ENCODE results near the gene HUNK.

The HUNK gene

DNA sequence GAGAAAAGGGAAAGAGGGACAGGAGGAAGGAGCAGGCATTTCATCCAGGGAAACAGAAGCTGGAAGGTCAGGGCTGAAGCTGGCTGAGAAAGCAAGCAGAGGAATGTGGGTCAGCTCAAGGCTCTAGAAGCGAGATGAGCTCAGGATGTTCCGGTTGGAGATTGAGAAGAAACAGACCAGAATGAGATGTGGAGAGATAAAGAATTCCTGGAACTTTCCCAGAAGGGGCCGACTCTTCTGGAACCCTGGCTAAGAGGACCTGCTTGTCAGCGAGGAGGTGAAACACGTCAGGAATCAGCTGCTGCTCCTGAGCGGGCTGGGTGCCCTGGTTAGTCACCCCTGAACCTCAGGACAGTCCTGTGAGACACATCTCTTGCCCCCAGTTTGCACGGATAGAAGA, 75.9 kb downstream of the HUNK start:
- Histone ChIP-seq H3K27ac (no peak overlapping the region), H3K36me3 (no peaks in the 10 kb centered on the region), H3K27me3 (no peaks in the 10 kb centered on the region), H3K9me3 (no peaks in the 10 kb centered on the region), H3K4me3 (ENCODE audit: low read depth in 1 of 2, low read length in 1 of 2) (no peak overlapping the region), H3K4me1 (ENCODE audit: control insufficient read depth in 1 of 2, insufficient read depth in 1 of 2, low read depth in 1 of 2, low read length in 1 of 2) (no peaks in the 10 kb centered on the region)
- TF ChIP-seq, protein P1, sequence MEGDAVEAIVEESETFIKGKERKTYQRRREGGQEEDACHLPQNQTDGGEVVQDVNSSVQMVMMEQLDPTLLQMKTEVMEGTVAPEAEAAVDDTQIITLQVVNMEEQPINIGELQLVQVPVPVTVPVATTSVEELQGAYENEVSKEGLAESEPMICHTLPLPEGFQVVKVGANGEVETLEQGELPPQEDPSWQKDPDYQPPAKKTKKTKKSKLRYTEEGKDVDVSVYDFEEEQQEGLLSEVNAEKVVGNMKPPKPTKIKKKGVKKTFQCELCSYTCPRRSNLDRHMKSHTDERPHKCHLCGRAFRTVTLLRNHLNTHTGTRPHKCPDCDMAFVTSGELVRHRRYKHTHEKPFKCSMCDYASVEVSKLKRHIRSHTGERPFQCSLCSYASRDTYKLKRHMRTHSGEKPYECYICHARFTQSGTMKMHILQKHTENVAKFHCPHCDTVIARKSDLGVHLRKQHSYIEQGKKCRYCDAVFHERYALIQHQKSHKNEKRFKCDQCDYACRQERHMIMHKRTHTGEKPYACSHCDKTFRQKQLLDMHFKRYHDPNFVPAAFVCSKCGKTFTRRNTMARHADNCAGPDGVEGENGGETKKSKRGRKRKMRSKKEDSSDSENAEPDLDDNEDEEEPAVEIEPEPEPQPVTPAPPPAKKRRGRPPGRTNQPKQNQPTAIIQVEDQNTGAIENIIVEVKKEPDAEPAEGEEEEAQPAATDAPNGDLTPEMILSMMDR (IDR thresholded peaks at IDR 0.05) = no peak

DNA sequence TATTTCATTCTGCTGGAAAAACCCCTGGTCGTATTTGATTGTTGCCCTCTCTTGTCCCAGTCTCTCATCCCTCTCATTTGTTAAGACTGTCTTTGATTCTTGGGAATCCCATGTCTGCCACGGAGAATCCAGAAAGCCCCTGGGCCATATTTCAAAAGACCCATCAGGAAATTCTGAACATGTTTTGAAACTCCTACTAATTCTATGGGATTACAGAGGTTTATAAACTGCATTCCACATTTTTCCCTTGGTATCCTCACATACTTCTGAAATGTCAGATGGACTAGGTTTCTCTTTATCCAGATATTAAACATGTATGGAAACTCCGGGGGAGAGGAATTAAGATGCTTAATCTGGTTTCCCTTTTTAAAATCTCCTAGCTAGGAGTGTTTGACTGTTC, 80.0 kb downstream of the HUNK start:
- Histone ChIP-seq H3K4me1 (ENCODE audit: control insufficient read depth in 1 of 2, insufficient read depth in 1 of 2, low read depth in 1 of 2, low read length in 1 of 2) (no peaks in the 10 kb centered on the region), H3K36me3 (no peaks in the 10 kb centered on the region), H3K9me3 (no peaks in the 10 kb centered on the region), H3K27ac (no peak overlapping the region), H3K27me3 (no peaks in the 10 kb centered on the region), H3K4me3 (ENCODE audit: low read depth in 1 of 2, low read length in 1 of 2) (no peak overlapping the region)
- TF ChIP-seq, protein P1 (IDR thresholded peaks at IDR 0.05) = no peak

DNA sequence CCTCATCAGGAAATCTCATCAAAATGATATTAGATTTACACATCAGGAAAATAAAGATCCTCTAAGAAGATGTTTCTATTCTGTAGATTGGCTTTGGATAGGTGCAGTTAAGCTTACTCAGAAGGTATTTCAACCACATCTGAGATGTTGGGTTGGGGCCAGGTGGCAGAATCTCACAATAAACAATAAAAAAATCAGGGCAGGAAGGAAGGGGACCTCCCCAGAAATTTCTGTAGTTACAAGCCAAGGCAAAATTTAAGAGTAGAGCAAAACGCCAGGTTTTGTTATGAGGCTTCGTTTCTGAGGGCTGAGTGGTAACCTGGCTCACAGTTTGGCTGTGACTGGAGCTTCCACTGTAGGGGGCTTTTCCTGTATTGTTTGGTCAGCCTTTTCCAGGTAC, 84.8 kb downstream of the HUNK start:
- TF ChIP-seq, protein P1 (IDR thresholded peaks at IDR 0.05) = no peak
- Histone ChIP-seq H3K9me3 (no peaks in the 10 kb centered on the region), H3K4me1 (ENCODE audit: control insufficient read depth in 1 of 2, insufficient read depth in 1 of 2, low read depth in 1 of 2, low read length in 1 of 2) (no peaks in the 10 kb centered on the region), H3K36me3 (no peaks in the 10 kb centered on the region), H3K27me3 (no peaks in the 10 kb centered on the region), H3K27ac (no peak overlapping the region), H3K4me3 (ENCODE audit: low read depth in 1 of 2, low read length in 1 of 2) (no peak overlapping the region)

DNA sequence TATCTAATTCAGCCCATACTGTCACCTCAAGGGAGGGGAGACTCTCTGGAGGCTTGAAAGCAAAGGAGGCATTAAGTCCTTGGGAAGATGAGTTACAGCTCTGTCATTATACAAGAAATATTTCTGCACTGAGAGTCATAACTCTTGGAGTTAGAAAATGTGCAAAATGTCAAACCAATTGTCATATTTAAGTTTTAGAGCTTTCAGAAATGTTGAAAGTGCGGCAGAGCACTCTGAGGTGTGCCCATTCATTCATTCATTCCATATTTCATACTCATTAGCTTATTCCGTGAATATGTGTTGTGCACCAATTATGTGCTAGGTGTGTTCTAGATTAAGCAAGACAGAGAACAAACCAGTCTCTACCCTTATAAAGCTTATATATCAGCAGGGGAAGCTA, 87.1 kb downstream of the HUNK start:
- no peak overlapping the region for H3K4me3 ChIP-seq (ENCODE audit: low read depth in 1 of 2, low read length in 1 of 2)
- no peaks in the 10 kb centered on the region for H3K27me3 ChIP-seq
- H3K27ac ChIP-seq = no peak overlapping the region
- H3K9me3 ChIP-seq = no peaks in the 10 kb centered on the region
- H3K4me1 ChIP-seq (ENCODE audit: control insufficient read depth in 1 of 2, insufficient read depth in 1 of 2, low read depth in 1 of 2, low read length in 1 of 2) = no peaks in the 10 kb centered on the region
- TF ChIP-seq, protein P1 (IDR thresholded peaks at IDR 0.05) = no peak
- no peaks in the 10 kb centered on the region for H3K36me3 ChIP-seq

DNA sequence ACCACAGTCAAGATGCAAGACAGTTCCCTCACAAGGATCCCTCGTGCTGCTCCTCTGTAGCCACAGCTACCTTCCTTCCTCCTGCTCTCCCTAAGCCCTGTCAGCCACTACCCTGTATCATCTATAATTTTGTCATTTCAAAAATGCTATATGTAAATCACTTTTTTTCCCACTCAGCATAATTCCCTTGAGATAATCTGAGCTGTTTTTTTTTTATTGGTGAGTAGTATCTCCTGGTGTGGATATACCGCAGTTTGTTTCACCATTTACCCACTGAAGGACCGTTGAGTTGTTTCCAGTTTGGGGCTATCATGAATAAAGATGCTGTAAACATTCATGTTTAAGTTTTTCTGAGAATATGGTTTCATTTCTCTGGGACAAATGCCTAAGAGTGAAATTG, 88.2 kb downstream of the HUNK start:
- TF ChIP-seq, protein P1 (IDR thresholded peaks at IDR 0.05) = no peak
- Histone ChIP-seq H3K36me3 (no peaks in the 10 kb centered on the region), H3K9me3 (no peaks in the 10 kb centered on the region), H3K27me3 (no peaks in the 10 kb centered on the region), H3K4me1 (ENCODE audit: control insufficient read depth in 1 of 2, insufficient read depth in 1 of 2, low read depth in 1 of 2, low read length in 1 of 2) (no peaks in the 10 kb centered on the region), H3K4me3 (ENCODE audit: low read depth in 1 of 2, low read length in 1 of 2) (no peak overlapping the region), H3K27ac (no peak overlapping the region)

DNA sequence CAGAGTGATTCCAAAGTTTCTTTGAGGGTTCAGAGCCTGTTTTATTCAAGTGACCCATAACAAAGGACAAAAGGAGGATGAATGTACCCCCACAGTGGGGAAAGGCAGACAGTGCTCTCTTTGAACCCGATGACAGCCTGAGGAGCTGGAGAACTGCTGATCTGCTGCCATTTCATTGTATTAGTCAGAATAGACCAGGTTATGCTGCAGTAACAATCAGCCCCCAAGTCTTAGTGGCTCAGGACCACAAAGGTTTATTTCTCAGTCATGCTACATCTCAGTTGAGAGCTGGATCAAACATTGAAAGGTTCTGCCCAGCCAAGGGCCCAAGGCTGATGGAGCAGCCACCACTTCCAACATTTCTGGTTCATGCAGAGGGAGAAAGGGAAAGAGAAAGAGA, 88.9 kb downstream of the HUNK start:
- H3K36me3 ChIP-seq = no peaks in the 10 kb centered on the region
- no peak overlapping the region for H3K4me3 ChIP-seq (ENCODE audit: low read depth in 1 of 2, low read length in 1 of 2)
- no peaks in the 10 kb centered on the region for H3K27me3 ChIP-seq
- no peaks in the 10 kb centered on the region for H3K9me3 ChIP-seq
- H3K4me1 ChIP-seq (ENCODE audit: control insufficient read depth in 1 of 2, insufficient read depth in 1 of 2, low read depth in 1 of 2, low read length in 1 of 2) = no peaks in the 10 kb centered on the region
- H3K27ac ChIP-seq = no peak overlapping the region
- TF ChIP-seq, protein P1 (IDR thresholded peaks at IDR 0.05) = no peak
